ENCODE results near the gene GALNTL6.

GALNTL6 gene

DNA sequence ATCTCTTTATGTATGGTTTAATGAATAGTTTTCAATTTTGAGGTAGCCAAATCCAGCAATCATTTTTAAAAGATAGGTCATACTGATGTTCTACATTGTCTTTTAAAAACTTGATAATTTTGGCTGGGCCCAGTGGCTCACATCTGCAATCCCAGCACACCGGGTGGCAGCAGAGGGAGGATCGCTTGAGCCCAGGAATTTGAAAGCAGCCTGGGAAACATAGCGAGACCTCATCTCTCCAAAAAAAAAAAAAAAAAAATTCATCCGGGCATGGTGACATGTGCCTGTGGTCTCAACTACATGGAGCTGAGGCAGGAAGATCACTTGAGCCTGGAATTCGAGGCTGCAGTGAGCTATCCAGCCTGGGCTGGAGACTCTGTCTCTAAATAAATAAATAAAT, 419.8 kb downstream of the GALNTL6 start:
- H3K4me3 ChIP-seq (ENCODE audit: control insufficient read depth, low read depth, low read length): no peak overlapping the region
- DNase-seq (ENCODE audit: low read depth): no peak

DNA sequence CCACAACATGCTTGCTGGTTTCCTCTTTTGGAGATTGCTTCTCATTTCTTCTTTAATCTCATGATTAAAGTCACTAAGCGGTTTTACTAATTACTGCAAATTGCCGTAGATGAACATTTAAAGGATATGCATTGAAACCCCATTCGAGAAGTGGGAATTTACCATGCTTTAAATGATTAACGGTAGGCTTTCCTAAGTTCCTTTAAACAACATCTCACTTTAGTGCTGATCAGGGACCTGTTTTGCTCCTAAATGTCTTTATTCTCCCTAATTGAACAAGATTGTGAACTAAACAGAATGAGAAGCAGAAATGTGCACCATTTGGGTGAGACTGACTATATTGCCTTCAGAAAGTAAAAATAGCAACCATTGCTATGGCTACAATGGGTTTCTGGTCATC, 430.3 kb downstream of the GALNTL6 start:
- no peak overlapping the region for H3K4me3 ChIP-seq (ENCODE audit: control insufficient read depth, low read depth, low read length)
- no peak for DNase-seq (ENCODE audit: low read depth)
- TF ChIP-seq, protein P1, sequence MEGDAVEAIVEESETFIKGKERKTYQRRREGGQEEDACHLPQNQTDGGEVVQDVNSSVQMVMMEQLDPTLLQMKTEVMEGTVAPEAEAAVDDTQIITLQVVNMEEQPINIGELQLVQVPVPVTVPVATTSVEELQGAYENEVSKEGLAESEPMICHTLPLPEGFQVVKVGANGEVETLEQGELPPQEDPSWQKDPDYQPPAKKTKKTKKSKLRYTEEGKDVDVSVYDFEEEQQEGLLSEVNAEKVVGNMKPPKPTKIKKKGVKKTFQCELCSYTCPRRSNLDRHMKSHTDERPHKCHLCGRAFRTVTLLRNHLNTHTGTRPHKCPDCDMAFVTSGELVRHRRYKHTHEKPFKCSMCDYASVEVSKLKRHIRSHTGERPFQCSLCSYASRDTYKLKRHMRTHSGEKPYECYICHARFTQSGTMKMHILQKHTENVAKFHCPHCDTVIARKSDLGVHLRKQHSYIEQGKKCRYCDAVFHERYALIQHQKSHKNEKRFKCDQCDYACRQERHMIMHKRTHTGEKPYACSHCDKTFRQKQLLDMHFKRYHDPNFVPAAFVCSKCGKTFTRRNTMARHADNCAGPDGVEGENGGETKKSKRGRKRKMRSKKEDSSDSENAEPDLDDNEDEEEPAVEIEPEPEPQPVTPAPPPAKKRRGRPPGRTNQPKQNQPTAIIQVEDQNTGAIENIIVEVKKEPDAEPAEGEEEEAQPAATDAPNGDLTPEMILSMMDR (IDR thresholded peaks at IDR 0.05; ENCODE audit: control insufficient read depth, insufficient read depth, low read depth, low read length, missing control alignments): no peak

More for the DNA sequence above, 419.8 kb downstream of the GALNTL6 start:
- TF ChIP-seq, protein P1 (IDR thresholded peaks at IDR 0.05; ENCODE audit: control insufficient read depth, insufficient read depth, low read depth, low read length, missing control alignments): no peak

DNA sequence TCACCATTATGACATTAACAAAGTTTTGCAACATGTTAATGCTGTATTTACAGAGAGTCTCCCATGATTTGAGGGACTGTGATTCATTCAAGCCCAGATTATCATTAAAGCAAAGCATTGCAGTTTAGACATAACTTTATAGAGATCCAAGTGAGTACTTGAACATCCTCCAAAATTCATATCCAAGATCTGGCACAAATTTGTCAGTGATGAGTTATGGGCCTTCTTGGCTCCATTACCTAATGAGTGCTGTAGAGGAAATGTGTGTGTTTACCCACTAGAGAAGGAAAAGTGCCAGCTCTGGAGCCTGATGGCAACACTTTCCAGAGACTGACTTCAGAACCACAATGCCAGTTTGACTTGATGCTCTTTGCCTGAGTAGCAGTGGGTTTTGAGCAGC, 432.3 kb downstream of the GALNTL6 start:
- TF ChIP-seq, protein P1 (IDR thresholded peaks at IDR 0.05; ENCODE audit: control insufficient read depth, insufficient read depth, low read depth, low read length, missing control alignments): no peak
- DNase-seq (ENCODE audit: low read depth): no peak
- H3K4me3 ChIP-seq (ENCODE audit: control insufficient read depth, low read depth, low read length): no peak overlapping the region

DNA sequence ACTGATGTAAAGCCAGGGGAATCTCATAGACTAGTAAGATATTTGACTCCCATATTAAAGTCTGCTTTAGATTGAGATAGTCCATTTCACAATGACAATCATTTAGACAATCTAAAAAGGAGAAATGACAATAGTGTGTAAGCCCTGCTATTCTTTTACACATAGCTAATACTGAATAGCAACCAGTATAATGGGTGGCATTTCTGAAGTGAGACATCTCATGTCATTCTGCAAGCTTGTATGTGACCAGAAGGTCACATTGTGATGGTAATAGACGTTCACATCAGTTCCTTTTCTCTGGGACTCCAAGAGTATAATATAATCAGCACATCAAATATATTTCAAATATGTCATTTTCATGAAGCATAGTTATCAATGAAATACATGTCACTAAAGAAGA, 440.2 kb downstream of the GALNTL6 start:
- TF ChIP-seq, protein P1 (IDR thresholded peaks at IDR 0.05; ENCODE audit: control insufficient read depth, insufficient read depth, low read depth, low read length, missing control alignments): no peak
- DNase-seq (ENCODE audit: low read depth): no peak
- H3K4me3 ChIP-seq (ENCODE audit: control insufficient read depth, low read depth, low read length): no peak overlapping the region

DNA sequence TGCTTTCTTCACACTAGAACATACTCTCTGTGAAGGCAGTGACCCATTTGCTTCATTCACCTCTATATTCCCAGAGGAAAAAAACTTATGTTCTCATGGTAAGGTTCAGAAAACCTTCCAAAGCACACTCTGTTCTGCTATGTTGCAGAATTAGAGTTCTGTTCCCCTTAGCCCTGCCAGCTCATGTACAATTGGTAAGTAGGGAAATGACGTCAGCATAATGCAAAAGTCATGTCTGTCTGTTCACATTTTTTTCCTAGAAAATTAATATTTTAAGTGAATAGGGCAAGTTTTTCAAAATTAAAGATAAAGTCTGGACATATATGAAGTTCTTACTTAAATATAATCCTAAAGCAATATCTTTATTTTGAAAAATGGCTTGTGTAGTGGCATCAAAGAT, 443.6 kb downstream of the GALNTL6 start:
- H3K4me3 ChIP-seq (ENCODE audit: control insufficient read depth, low read depth, low read length): no peak overlapping the region
- TF ChIP-seq, protein P1 (IDR thresholded peaks at IDR 0.05; ENCODE audit: control insufficient read depth, insufficient read depth, low read depth, low read length, missing control alignments): no peak
- no peak for DNase-seq (ENCODE audit: low read depth)

DNA sequence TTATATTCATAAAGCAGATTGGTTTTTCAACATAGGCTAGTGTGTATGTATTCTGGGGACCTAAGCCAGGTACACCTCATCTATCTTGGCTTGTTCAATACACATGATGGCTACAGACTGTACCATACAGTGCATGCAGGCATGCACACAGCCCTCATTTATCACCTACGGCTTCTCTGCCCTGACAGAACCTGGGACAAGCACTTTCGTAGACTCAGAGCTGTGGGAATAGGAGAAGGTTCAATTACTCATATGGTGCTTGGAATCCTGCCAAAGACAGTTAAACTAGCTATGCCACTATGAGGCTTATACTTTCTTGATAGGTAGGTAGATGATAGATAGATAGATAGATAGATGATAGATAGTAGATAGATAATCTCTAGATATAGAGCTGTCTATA, 457.2 kb downstream of the GALNTL6 start:
- H3K4me3 ChIP-seq (ENCODE audit: control insufficient read depth, low read depth, low read length): no peak overlapping the region
- DNase-seq (ENCODE audit: low read depth): no peak
- TF ChIP-seq, protein P1 (IDR thresholded peaks at IDR 0.05; ENCODE audit: control insufficient read depth, insufficient read depth, low read depth, low read length, missing control alignments): no peak

DNA sequence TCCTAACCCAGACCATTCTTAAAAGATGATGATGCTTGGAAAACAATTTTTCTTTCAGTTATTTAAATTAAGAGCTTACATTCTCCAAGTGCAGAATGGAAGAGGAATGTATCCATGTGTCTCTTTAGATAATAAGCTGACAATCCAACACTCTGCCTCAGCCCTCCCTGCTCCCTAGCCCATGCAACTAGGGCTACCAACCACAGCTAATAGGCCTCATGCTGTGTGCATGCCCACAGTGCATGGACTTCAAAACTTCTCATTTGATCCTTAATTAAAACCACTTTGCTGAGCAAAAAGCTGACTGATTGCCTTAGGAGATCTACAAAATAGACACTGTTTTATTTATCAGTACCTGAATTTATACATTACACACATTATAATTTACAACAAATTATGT, 473.9 kb downstream of the GALNTL6 start:
- TF ChIP-seq, protein P1 (IDR thresholded peaks at IDR 0.05; ENCODE audit: control insufficient read depth, insufficient read depth, low read depth, low read length, missing control alignments): no peak
- no peak for DNase-seq (ENCODE audit: low read depth)
- H3K4me3 ChIP-seq (ENCODE audit: control insufficient read depth, low read depth, low read length): no peak overlapping the region
